HG03060 (cell line): Measurements from ENCODE around the gene PCBP4.
"Not testable (repeated sequence)": the region's sequence is repeated elsewhere in the genome, so short reads cannot be mapped to it uniquely, and the experiment has no call there.

Experiments used
- ATAC-seq: cut with Tn5 transposase; IDR thresholded peaks from one replicate; pipeline ENCODE4 v1.9.1; 2021; ENCODE audit warnings: low read depth, moderate number of reproducible peaks; ENCODE audit not compliant: unreplicated experiment

Gene PCBP4

DNA sequence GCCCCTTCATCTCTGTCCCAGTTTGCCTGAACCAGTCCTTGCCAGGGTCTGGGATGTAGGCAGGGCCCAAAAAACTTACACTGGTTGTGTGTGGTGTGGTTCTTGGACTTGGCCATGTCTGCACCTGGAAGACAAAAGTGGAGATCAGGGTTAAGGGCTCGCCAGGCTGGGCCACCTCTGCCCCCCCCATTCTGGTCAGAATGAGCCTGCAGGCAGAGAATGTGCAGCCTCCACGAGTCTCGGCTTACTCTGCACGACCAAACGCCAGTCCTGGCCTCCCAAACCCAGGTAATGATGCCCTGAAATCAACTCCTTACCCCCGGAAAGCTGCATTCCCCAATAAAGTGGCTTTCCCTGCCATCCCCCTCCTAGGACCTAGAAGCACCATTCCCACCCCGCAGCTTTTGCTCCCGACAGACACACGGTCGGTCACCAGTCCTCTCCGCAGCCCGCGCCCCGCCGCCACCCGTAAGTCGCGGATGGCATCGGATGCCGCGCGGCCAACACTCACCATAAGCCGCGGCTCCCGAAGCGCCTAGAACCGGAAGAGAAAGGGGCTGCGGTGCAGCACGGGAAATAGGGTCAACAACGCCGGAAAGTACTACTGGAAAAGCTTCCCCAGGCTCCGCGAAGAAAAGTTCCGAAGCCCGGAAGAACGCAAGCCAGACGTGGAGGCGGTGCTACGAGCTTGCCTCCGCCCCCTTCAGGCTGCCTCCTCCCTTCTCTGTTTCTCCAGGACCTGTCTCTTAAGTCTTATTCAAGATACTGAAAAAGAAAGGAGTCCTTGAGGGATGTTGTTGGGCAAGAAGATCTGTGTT is 28.3 kb upstream of the PCBP4 start, which contains the start of gene RPL29:
Gene RPL29, minus strand, starts transcription at position 550 of the 818 bp plus-strand sequence. Its CDS starts 434 bp downstream, at position 116.
- peak; percentile 84 for ATAC-seq

DNA sequence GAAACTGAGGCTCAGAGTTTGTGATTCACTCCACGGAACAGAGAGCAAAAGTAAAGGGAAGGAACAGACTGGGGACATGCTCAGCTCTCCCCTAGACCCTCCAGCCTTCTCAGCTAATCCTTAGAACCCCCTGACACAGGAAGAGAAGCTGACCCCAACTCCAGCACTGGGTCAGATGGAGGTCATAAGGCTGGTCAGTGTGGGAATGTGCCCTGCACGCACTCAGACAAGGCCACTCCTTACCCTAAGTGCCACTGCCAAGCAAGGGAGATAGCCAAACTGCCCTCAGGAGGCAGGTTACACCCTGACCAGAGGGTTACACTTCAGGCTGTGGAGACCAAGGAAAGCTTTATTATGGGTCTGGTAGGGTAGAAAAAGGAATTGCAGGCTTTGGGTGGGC is 27.3 kb upstream of the PCBP4 start:
- no peak for ATAC-seq

DNA sequence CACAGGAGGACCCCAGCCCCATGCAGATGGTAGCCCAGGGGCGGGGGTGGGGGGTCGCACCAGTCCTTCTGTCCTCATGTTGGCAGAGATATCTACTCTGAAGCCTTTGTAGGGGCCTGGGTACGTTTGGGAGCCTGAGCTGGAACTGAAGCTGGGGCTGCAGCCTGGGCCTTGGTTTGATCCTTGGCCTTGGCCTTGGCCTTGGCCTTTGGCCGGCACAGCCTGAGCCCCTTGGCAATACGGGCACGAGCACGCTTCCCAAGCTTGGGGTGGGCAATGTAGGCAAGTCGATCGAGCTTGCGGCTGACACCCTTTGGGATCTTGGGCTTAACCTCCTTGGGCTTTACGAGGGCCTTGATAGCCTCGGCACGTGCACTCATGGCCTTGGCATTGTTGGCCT is 26.4 kb upstream of the PCBP4 start:
- not testable (repeated sequence) for ATAC-seq

DNA sequence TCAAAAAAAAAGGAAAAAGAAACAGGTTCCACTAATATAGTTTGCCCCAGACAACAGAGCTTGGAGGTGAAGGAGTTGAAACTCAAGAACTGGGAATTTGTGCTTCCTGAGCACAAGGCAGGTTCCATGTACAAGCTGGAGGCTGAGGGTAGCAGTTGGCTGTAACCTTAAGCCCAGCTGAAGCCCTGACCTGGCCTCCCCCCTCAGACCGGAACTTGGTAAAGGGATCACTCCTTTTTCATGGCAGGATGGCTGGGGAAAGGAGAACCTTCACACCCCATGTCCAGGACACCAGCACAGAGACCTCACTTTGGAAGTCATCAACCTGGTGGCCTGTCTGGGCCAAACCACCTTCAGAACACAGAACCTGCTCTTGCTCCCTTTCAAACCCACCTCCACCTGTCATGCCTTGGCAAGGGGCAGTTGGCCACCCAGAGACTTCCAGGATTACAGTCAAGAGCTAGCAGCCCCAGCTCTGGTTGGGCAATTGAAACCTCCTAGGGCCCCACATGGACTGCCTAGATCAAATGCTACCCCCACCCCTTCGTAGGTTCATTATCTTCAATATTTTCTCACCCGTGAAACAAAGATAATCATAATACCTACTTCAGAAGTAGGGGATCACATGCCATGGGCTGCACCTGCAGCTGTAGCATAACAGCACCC is 24.9 kb upstream of the PCBP4 start:
- ATAC-seq = no peak

DNA sequence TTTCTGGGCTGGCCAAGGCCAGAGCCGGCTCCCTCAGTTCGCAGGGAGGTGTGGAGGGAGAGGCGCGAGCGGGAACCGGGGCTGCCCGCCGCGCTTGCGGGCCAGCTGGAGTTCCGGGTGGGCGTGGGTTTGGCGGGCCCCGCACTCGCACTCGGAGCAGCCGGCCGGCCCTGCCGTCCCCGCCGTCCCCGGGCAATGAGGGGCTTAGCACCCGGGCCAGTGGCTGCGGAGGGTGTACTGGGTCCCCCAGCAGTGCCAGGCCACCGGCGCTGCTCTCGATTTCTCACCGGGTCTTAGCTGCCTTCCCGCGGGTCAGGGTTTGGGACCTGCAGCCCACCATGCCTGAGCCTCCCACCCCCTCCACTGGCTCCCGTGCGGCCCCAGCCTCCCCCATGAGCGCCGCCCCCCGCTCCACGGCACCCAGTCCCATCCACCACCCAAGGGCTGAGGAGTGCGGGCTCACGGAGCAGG is 23.3 kb upstream of the PCBP4 start:
- not testable (repeated sequence) for ATAC-seq

DNA sequence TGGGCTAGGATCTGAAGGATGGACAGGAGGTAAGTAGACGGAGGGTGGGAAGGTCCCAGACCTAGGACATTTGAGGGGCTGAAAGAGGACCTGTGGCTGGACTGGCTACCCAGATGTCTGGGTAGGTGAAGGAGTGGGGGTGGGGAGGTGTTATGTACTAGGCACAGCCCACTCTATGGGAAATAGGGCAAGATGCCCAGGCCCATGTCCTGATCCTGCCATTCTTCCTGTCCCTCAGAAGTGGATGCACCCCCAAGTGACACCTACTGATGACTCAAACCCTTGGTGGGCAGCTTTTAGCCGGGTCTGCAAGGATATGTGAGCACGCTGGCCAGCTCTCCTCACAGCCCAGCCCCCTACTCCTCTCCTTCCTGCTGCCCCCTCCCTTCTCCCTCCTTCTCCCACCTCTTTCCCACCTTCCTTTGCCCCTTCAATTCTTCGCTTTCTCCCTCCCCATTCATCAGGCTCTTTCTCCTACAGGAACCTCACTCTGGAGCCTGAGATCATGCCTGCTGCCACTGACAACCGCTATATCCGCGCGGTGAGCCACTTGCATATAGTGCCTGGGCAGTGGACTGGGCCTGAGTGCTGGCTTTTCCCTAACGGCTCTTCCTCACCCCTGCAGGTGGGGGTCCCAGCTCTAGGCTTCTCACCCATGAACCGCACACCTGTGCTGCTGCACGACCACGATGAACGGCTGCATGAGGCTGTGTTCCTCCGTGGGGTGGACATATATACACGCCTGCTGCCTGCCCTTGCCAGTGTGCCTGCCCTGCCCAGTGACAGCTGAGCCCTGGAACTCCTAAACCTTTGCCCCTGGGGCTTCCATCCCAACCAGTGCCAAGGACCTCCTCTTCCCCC is 21.3 kb upstream of the PCBP4 start:
- no peak for ATAC-seq

GRCh38 chr3:51987568-51987967 is 20.3 kb upstream of the PCBP4 start:
- ATAC-seq = no peak

DNA sequence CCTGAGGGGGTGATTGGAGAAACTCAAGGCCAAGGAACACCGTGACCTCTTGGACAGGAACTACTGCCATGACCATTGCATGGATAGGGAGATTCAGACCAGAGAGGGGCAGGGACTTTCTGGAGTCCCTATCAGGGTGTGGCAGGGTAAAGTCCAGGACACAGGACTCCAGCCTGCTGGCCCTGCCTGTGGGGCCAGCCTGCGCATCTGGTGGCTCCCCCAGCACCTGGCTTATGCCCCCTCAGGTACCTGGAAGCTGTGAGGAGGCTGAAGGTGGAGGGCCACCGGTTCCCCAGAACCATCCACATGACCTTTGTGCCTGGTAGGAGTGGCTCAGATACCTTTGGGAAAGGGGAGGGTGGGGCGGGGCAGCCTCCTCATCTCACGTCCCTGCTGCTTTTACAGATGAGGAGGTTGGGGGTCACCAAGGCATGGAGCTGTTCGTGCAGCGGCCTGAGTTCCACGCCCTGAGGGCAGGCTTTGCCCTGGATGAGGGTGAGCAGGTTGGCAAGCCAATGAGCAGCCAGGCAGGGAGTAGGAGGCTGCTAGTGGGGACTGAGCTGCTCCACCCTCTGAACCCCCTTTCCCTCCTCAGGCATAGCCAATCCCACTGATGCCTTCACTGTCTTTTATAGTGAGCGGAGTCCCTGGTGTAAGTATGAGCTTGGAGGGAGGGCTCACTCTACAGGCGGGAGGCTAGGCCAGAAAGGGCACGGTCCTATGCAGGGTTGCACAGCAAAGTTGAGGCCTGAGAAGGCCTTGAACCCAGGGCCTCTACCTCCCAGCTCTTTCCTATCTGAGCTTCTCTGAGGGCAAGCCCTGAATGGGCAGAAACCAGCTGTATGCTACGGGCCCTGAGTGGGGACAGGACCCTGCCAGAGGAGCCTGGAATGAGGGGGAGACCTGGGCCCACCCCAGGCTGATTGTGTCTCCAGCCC is 19.0 kb upstream of the PCBP4 start:
- ATAC-seq = no peak

- ATAC-seq = no peak
Measured at GRCh38 chr3:51985063-51985462, 17.8 kb upstream of the PCBP4 start.

GRCh38 chr3:51984269-51984647 is 17.0 kb upstream of the PCBP4 start:
- ATAC-seq = no peak

GRCh38 chr3:51983578-51984268 is 16.5 kb upstream of the PCBP4 start:
- no peak for ATAC-seq

DNA sequence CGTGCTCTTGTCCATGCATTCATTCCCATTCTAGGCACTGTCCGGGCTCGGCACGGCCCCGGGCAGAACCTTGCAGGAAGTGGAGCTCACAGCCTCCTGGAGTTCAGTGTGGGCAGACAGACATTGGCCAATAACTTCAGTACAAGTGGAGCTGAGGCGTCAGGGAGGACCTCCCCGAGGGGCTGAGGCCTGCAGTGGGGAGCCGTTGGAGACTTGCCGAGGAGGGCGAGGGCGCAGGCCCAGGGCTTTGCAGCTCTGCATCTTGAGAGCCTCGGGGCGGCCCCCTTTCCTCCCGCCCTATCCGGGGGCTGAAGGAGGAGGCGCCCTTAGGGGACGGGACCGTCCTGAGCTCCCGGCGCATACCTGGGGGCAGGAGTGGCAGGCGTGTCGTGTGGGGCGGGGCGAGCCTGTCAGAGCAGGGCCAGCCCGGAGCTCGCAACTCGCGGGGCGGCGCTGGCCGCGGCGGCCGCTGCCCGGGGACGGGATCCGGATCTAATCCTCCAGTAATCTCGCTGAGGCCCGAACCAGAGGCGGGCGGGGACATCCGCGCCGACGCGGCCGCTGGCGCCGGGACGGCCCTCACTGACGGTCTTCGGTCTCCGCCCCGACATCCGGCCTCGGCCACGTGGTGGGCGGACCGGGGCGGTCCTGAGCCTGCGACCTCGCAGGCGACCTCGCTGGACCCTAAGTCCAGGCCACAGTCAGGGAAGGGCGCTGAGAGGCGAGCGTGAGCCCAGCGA is 15.8 kb upstream of the PCBP4 start, which contains the start of gene ACY1:
Gene ACY1, plus strand, starts transcription at position 698 of the 740 bp plus-strand sequence. CDS start 530 bp downstream, outside the sequence.
- peak; percentile 44 for ATAC-seq

DNA sequence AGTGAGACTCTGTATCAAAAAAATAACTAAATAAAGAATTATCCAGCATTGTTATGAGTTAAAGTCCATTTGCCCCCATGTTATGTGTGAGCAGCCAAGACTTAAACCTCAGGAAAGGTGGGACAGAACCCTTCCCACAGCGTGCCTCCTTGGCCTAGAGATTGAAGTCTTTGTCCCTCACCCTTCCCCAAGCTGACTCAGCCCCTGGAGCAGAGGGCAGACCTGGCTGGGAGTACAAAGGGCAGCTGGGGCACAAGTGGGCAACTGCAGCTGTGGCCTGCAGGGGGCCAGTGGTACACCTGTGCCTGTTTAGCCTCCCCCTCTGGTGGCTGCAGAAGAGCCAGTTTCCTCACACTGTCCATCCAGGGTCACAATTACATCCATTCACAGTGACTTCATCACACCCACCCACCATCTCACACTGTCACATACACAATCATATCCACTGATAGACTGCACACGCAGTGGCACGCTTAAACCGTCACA is 15.1 kb upstream of the PCBP4 start:
- ATAC-seq = peak; percentile 34

DNA sequence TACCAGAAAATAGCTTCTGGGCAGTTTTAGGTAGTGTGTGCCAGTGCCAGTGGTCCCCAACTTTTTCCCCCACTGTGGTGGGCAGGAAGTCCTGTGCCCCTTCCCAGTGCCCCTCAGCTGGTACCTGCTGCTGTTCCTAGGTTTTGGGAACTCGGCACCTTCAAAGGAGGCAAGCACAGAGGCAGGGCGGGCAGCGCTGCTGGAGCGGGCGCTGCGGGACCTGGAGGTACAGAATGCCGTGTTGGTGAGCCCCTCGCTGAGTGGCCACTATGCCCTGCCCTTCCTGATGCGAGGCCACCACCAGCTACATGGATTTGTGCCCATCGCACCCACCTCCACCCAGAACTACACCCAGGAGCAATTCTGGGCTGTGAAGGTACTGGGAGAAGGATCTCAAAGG is 13.0 kb upstream of the PCBP4 start:
- no peak for ATAC-seq

- no peak for ATAC-seq
Measured at GRCh38 chr3:51978143-51978502, 10.9 kb upstream of the PCBP4 start.

DNA sequence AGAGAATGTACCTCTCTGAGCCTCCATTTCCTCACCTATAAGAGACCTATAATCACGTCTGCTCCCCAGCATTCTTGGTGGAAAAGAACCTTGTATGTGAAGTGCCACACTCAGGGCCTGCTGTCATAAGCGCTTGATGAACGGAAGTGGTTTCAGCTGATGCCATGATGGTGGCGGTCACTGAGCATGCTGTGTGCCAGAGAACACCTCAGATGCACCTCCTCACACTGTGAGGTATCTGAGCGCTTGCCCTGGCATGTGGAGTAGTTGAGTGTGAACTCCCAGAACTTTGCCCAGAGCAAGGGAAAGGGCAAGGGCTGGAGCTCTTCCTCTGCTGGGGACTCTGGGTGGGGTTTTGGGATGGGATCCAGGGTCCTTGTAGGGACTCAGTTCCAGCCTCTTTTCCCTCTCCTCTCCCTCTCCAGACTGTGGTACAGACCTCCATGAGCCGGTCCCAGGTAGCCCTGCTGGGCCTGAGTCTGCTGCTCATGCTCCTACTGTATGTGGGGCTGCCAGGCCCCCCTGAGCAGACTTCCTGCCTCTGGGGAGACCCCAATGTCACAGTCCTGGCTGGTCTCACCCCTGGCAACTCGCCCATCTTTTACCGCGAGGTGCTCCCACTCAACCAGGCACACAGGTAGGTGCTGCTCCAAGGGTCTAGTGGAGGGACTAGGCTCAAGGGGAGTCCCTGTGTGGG is 10.3 kb upstream of the PCBP4 start:
- no peak for ATAC-seq

GRCh38 chr3:51975852-51976549 is 8.7 kb upstream of the PCBP4 start:
- no peak for ATAC-seq
